GM12878 (cell line): Measurements from ENCODE around the gene PADI3. TPM values are rescaled to one million over a fixed set of nuclear protein-coding genes. Genes with fewer than 3 reads are reported as not detected.

ENCODE experiments used
- ATAC-seq: fragments of 200-7000 bp; cut with Tn5 transposase; 3 replicates; pipeline ENCODE4 v1.9.1; 2020; ENCODE audit warnings: mild to moderate bottlenecking, moderate library complexity
- BruUV-seq: library from RNA; stranded (reverse); fragments of 400-500 nt; replicated peaks from 2 replicates; lab custom pipeline; 2021; lab: Mats Ljungman, UMichigan
- CTCF ChIA-PET: fragments of 300-600 bp; sonication (Branson Sonifier 250); formaldehyde crosslinking; extraction: SDS; loops from one replicate; lab custom pipeline; 2021; ENCODE audit warnings: inconsistent platforms; lab: Yijun Ruan, JAX
- POLR2A ChIA-PET: fragments of 350-600 bp; formaldehyde crosslinking; extraction: SDS; loops from one replicate; lab custom pipeline; 2021; ENCODE audit warnings: inconsistent platforms; lab: Charles Lee
- RAD21 ChIA-PET: fragments of 300-600 bp; sonication (Branson Sonifier 250); formaldehyde crosslinking; loops from one replicate; lab custom pipeline; 2023; ENCODE audit warnings: antibody characterized with exemption; ENCODE audit not compliant: unreplicated experiment; lab: Charles Lee
- SMC1A ChIA-PET: fragments of 300-600 bp; sonication (Branson Sonifier 250); formaldehyde crosslinking; loops from one replicate; lab custom pipeline; 2023; ENCODE audit not compliant: unreplicated experiment, uncharacterized antibody; lab: Charles Lee
- DNase-seq: peaks from one replicate; pipeline ENCODE4 v3.0.0-alpha.2; 2011; ENCODE audit warnings: low read depth, low spot score
- FAIRE-seq: peaks from 3 replicates; lab custom pipeline; 2011; peaks lifted over from hg19 to GRCh38; lab: Jason Lieb, UNC
- H2AFZ ChIP-seq: 2 replicates; pipeline ENCODE4 v1.6.0; 2011; ENCODE audit warnings: low read depth, low read length, control low read depth; ENCODE audit not compliant: control insufficient read depth
- H3K27ac ChIP-seq: 2 replicates; pipeline ENCODE4 v1.5.1; 2011; ENCODE audit warnings: control low read depth; ENCODE audit not compliant: control insufficient read depth, insufficient read depth
- H3K27me3 ChIP-seq, 2 experiments: replicated peaks in 1 of 2; 2 replicates each; pipeline versions ENCODE4 v1.6.0 to v1.6.1; 2011; ENCODE audit warnings: low read length in 1 of 2; ENCODE audit not compliant: control insufficient read depth in 2 of 2, insufficient read depth in 2 of 2
- H3K36me3 ChIP-seq, 2 experiments: 2 replicates each; pipeline ENCODE4 v1.5.1; 2011; ENCODE audit warnings: low read length in 1 of 2; ENCODE audit not compliant: control insufficient read depth in 2 of 2, insufficient read depth in 2 of 2
- H3K4me1 ChIP-seq: 2 replicates; pipeline ENCODE4 v1.6.1; 2011; ENCODE audit warnings: mild to moderate bottlenecking, low read length, moderate library complexity, mixed read lengths; ENCODE audit not compliant: control insufficient read depth, insufficient read depth
- H3K4me2 ChIP-seq: 2 replicates; pipeline ENCODE4 v1.6.0; 2011; ENCODE audit warnings: control low read depth; ENCODE audit not compliant: control insufficient read depth, insufficient read depth
- H3K4me3 ChIP-seq: fragments of 200-600 bp; sonication (generic); 2 replicates; pipeline ENCODE4 v1.5.1; 2016
- H3K79me2 ChIP-seq: 2 replicates; pipeline ENCODE4 v1.6.0; 2011; ENCODE audit warnings: low read length; ENCODE audit not compliant: control insufficient read depth, insufficient read depth
- H3K9ac ChIP-seq: 2 replicates; pipeline ENCODE4 v1.8.0; 2011; ENCODE audit warnings: low read length, control low read depth, mixed read lengths; ENCODE audit not compliant: control insufficient read depth, insufficient read depth
- H3K9me3 ChIP-seq: replicated peaks from 3 replicates; pipeline ENCODE4 v1.5.1; 2011; ENCODE audit warnings: mild to moderate bottlenecking, low read length; ENCODE audit not compliant: control insufficient read depth, insufficient read depth
- H4K20me1 ChIP-seq: 2 replicates; pipeline ENCODE4 v1.6.0; 2011; ENCODE audit not compliant: control insufficient read depth, insufficient read depth
- CREB1 ChIP-seq: IDR thresholded peaks from 2 replicates; pipeline ENCODE4 v1.6.1; 2012; ENCODE audit warnings: low read depth, mild to moderate bottlenecking, inconsistent platforms
- ETV6 ChIP-seq, 2 experiments: fragments of 450-650 bp in 1 of 2; IDR thresholded peaks in 1 of 2; conservative IDR thresholded peaks in 1 of 2; 2 replicates each; pipeline ENCODE4 v1.6.1; 2014; ENCODE audit warnings: antibody characterized with exemption in 1 of 2, borderline replicate concordance in 1 of 2, low read depth in 1 of 2, mild to moderate bottlenecking in 1 of 2, moderate library complexity in 1 of 2
- IKZF2 ChIP-seq, 2 experiments: fragments of 450-650 bp; IDR thresholded peaks; 2 replicates each; pipeline ENCODE4 v1.6.1; 2017; ENCODE audit warnings: mild to moderate bottlenecking in 2 of 2, moderate library complexity in 2 of 2
- LARP7 ChIP-seq: fragments of 450-650 bp; IDR thresholded peaks from 2 replicates; pipeline ENCODE4 v1.6.1; 2017; ENCODE audit warnings: mild to moderate bottlenecking
- MEF2B ChIP-seq: fragments of 450-650 bp; IDR thresholded peaks from 2 replicates; pipeline ENCODE4 v1.6.1; 2018; ENCODE audit warnings: mild to moderate bottlenecking, moderate library complexity; ENCODE audit not compliant: partially characterized antibody, poor library complexity, severe bottlenecking
- NFXL1 ChIP-seq: fragments of 450-650 bp; IDR thresholded peaks from 2 replicates; pipeline ENCODE4 v1.6.1; 2017; ENCODE audit warnings: antibody characterized with exemption, mild to moderate bottlenecking, borderline replicate concordance
- STAT1 ChIP-seq: fragments of 450-650 bp; conservative IDR thresholded peaks from 2 replicates; pipeline ENCODE4 v1.6.1; 2014; ENCODE audit warnings: antibody characterized with exemption, mild to moderate bottlenecking
- WRNIP1 ChIP-seq: IDR thresholded peaks from 2 replicates; pipeline ENCODE4 v1.6.1; 2011; ENCODE audit warnings: low read depth, low read length, improper control_type of control experiment, borderline replicate concordance
- ZBTB4 ChIP-seq: fragments of 450-650 bp; formaldehyde crosslinking; IDR thresholded peaks from 2 replicates; pipeline ENCODE4 v1.4.0; 2022; ENCODE audit warnings: mild to moderate bottlenecking, moderate library complexity
- ZBTB40 ChIP-seq: fragments of 450-650 bp; IDR thresholded peaks from 2 replicates; pipeline ENCODE4 v1.6.1; 2016; ENCODE audit warnings: mild to moderate bottlenecking, moderate library complexity, borderline replicate concordance
- WGBS: methylation state at CpG from one replicate; pipeline ENCODE4 v1.1.6; 2016; ENCODE audit warnings: low lambda C conversion rate; ENCODE audit not compliant: insufficient replicate concordance, insufficient coverage; ENCODE audit errors: missing lambda C conversion rate; 5-methylcytosine and 5-hydroxymethylcytosine counted together
- in situ Hi-C: fragments of 300-500 bp; cut with MboI; formaldehyde crosslinking; loops from 9 replicates; pipeline ENCODE4 v1.14.3; 2018; ENCODE audit warnings: mixed read lengths
- intact Hi-C: fragments of 100-400 bp; cut with micrococcal nuclease; formaldehyde crosslinking; loops from one replicate; pipeline ENCODE4 v1.14.2; 2022; ENCODE audit not compliant: unreplicated experiment
- polyA plus RNA-seq, 11 experiments: library from polyadenylated mRNA; depleted of rRNA in 4 of 11; unstranded in 6 of 11; stranded (reverse) in 5 of 11; fragments of >200 nt; fragmentation: Nextera tagmentation in 4 of 11; fragmentation: Illumina TruSeq in 1 of 11; extraction: Ambion mirVana in 4 of 11; extraction: Trizol in 1 of 11; gene quantifications; 1 replicate in 1 of 11; 2 replicates in 10 of 11; pipeline versions ENCODE4 v1.2.1 to v1.2.3, GENCODE V29; 2011 to 2016; ENCODE audit warnings: inconsistent platforms in 2 of 11, missing spikeins in 2 of 11, low read depth in 1 of 11
- total RNA-seq, 4 experiments: library from RNA; depleted of rRNA in 3 of 4; stranded (reverse); fragments of >200 nt in 3 of 4; fragmentation: Illumina TruSeq in 1 of 4; extraction: Trizol in 1 of 4; gene quantifications; 2 replicates each; pipeline versions ENCODE4 v1.2.1 to v1.2.3, GENCODE V29; 2013 to 2021

Gene PADI3
- total and polyA plus RNA-seq, 10 of the 15 experiments (the other 5 are each of a cell fraction or from before 2014, with no cell fraction given) = 0.01 TPM; not detected in 9

DNA sequence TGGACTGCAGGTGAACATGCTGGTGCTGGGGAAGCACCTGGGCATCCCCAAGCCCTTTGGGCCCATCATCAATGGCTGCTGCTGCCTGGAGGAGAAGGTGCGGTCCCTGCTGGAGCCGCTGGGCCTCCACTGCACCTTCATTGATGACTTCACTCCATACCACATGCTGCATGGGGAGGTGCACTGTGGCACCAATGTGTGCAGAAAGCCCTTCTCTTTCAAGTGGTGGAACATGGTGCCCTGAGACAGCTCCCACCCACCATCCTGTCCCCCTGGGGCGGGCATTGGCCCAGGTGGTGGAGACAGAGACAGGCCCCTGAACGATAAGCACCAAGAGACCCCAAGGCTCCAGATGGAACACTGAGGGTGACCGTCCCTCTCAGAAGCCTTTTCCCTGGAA lies 33.9 kb downstream of the PADI3 start:
- ChIA-PET POLR2A (no interaction called here), SMC1A (no interaction called here)

More for the DNA sequence above, 33.9 kb downstream of the PADI3 start:
- peaks cover 0 to 2% of the 10 kb centered on the region in 2 experiments; a peak in 2 of 4 replicates for H3K27me3 ChIP-seq
- no peak for DNase-seq
- no peaks in the 10 kb centered on the region for H3K4me1 ChIP-seq
- no peak for FAIRE-seq
- H3K79me2 ChIP-seq = no peaks in the 10 kb centered on the region
- H3K36me3 ChIP-seq = no peaks in the 10 kb centered on the region
- no peak overlapping the region for H3K27ac ChIP-seq
- 21% methylated on average over 5 of the region's 5 CpGs for WGBS
- H3K4me3 ChIP-seq = no peak overlapping the region
- intact Hi-C loops (no loop called here), in situ Hi-C loops (no loop called here)
- no peaks in the 10 kb centered on the region for H3K9me3 ChIP-seq
- H4K20me1 ChIP-seq = no peaks in the 10 kb centered on the region
- ChIA-PET RAD21 (no interaction called here), CTCF (no interaction called here)
- H3K9ac ChIP-seq = no peak overlapping the region
- BruUV-seq = no TSS peak
- TF ChIP-seq ETV6 (conservative IDR thresholded peaks at IDR 0.05 in 1 of 2, IDR thresholded peaks at IDR 0.05 in 1 of 2; ENCODE audit: borderline replicate concordance in 1 of 2, low read depth in 1 of 2) (no peak), ZBTB40 (no peak), NFXL1 (no peak), STAT1 (no peak), IKZF2 (IDR thresholded peaks at IDR 0.05) (no peak), WRNIP1 (no peak), ZBTB4 (CRISPR knock-in tag) (no peak), LARP7 (no peak), MEF2B (no peak), CREB1 (no peak)
- no peak overlapping the region for H3K4me2 ChIP-seq
- H2AFZ ChIP-seq = no peak overlapping the region
- no peak for ATAC-seq
